ENCODE measurements around the gene TMEM108. TPM values are rescaled to one million over a fixed set of nuclear protein-coding genes. Genes with fewer than 3 reads are reported as not detected.

Gene TMEM108
- polyA plus RNA-seq, 1 donor, result 28.5 TPM

DNA sequence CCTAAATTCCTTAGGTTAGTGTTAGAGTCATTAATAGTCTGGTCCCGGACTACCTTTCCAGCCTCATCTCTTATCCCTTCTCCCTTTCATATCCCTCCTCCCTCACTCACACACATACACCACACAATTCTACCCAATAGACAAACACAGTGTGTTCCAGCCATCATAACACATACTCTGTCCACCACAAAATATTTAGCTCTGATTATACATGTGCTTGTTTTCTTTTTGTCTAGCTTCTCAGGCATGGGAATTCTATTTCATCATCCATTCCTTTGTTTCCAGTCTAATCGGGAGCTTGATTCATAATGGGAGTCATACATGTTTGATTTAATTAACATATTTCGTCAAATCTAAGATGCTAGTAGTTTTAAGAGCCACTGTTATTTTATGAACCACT is 199.8 kb downstream of the TMEM108 start:
- no peak for DNase-seq

DNA sequence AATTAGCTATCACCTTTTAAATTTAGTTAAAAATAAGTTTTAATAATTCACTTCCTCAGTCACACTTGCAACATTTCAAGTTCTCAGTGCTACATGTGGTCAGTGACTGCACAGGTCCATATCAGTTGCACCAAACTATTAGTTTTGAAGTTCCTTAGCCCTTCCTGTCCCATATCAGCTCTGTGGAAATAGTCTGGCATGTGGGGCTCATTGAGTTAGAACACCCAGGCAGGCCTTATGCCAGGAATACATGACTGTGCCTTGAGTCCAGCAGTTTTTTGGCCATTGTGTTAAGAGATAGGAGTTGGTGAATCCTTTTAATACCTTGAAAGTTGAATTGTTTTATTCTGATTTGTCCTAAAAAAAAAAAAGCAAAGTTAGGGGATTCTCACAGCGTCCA is 207.9 kb downstream of the TMEM108 start:
- DNase-seq, result no peak

DNA sequence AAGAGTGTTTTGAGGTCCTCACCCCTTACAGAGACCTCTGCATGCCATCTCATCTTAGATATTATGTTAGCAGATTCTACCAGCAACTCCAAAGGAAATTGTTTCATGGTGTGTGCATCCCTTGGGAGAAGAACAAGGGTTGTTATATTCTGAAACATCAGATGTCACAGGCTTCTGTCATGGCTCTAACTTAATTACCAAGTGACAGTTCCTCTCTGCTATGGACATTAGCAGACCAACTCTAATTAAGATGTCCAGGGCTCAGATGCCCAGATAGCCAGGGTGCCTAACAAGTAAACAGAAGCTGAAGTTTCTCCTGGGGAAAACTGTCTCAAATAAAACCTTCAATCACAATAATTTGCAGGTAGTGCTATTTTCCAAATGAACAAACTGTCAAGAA is 208.6 kb downstream of the TMEM108 start:
- no peak for DNase-seq

DNA sequence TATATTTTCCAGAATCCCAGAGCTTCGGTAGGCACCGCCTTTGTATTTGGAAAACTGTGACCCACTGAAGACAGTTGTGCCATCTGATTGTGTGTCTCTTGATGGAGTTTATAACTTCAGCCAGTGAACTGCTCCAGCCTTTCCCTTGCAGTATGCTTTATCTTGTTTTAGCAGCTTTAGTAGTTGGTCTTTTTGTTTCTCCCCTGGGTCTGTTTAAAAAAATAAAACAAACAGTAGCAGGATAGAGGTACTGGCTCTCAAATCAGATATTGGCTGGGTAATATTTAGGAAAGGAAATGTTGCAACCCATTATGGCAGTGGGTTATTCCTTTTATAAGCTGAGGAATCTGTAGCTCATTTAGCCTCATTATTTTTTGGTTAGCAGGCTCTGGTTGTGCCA is 210.2 kb downstream of the TMEM108 start:
- no peak for DNase-seq

DNA sequence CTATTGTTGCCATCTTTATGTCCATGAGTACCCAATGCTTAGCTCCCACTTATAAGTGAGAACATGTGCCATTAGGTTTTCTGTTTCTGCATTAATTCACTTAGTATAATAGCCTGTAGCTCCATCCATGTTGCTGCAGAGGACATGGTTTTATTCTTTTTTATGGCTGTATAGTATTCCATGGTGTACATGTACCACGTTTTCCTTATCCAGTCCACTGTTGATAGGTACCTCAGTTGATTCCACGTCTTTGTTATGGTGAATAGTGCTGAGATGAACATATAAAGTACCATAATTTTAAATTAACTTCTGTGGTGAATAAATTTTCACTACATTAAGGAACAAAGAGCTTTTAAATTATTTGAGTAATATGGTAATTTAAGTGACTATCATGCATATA is 211.3 kb downstream of the TMEM108 start:
- DNase-seq, result no peak

DNA sequence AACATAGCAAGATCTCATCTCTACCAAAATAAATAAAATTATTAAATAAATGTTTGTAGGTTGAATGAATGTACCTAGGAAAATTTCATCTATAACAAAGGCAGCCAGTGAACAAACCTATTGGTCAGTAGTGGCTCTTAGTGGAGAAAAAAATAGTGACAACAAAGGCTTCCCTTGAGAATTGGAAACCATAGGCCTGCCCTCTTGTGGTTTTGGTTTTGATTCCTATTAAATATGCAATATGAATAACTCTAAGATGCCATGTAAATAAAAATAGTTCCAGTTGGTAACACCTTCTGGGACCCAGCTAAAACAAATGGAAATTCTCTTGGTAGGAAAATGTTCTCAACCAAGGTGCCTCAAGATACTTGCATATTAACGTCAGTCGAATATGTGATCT is 216.0 kb downstream of the TMEM108 start:
- DNase-seq, result no peak

DNA sequence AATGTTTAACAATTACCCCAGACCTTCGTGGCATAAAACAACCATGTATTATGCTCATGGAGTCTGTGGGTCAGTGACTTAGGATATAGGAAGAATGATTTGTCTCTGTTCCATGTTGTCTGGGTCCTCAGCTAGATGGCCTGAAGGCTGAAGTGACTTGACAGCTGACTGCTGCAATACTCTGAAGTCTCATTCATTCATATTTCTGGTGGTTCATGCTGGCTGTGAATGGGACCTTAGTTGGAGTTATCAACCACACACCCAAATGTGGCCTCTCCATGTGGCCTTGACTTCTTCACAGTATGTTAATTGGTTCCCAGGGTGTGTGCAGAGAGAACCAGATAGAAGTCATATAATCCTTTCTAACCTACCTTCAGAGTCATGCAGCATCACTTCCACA is 216.5 kb downstream of the TMEM108 start:
- no peak for DNase-seq

DNA sequence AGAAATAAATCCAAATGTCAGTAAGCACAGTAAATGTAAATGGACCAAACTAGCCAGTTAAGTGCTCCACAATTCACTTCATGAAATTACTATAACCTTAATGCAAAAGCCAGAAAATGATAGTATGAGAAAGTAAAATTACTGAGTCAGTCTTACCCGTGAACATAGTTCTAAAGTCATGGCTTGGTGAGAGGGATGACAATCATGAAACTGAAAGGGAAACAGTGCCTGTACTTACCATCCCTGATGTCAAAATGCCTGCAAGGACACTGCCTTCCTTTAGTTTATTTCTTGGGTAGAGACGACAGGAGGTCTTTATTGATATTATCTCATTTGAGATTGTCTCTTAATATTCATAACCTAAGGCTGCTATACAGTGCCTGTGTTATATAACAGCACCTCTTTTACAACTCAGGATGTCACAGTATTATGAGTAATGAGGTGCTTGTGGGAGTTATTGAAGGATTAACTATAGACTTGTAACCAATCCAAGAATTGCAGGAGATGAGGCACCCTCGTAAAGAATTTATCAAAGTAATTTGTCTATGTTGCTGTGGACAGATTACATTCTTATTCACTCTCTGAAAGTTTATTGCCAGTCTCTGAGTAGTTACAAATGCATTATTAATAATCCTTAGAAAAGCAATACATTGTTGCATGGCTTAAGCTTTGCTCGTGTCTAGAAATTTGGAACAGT is 218.7 kb downstream of the TMEM108 start:
- DNase-seq, result no peak

DNA sequence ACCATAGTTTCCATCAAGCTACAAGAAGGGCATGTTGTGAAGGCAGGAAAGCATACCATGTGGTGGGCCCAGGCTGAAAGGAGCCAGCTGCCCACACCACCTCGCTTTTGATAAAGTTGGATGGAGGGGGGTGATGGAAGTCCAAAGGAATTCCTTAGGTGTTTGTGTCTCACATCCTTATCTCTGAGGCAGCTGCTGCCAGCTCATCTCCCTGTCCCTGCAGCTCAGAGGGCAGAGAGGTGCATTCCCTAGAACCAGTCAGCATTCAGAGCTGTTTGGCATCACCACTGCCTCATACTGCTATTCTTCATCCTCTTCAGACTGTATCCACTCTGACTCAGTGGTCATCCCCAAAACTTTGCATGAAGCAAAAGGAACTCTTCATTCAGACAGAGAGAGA is 220.2 kb downstream of the TMEM108 start:
- no peak for DNase-seq

DNA sequence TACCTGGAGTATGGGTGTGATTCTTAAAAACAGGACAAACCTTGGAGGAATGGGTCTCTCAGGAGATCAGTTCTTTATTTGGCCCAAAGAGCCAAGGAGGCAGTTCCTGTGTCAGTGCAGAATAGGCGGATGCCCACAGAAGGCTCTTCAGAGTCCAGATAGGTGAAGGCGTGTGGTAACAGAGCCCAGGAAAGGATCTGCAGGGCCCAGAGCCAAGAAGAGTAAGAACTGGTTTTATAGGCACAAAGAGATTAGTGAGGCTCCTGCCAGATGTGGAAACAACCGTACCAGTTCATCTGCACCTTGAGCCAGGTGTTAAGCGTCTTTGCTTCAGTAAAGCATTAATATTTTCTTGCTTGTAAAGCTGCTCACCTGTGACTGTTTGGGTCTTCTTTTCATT is 221.6 kb downstream of the TMEM108 start:
- DNase-seq, result no peak

DNA sequence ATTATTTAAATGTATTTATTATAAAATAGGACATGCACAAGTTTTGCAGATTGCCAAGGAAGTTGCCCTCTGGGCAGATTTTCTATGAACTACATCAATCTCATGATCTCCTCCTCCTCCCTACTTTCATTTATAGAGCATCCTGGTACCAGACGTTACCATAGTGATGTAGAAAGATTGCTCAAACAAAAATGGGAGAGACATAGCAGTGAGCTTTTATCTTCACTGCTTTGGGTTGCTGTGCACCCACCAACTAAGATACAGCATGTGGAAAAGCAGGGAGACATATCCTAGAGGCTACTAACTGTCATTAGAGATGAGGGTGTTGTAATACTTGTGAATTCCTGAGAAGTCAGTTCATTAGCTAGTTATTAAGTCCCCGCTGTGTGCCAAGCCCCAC is 224.1 kb downstream of the TMEM108 start:
- DNase-seq, result no peak

DNA sequence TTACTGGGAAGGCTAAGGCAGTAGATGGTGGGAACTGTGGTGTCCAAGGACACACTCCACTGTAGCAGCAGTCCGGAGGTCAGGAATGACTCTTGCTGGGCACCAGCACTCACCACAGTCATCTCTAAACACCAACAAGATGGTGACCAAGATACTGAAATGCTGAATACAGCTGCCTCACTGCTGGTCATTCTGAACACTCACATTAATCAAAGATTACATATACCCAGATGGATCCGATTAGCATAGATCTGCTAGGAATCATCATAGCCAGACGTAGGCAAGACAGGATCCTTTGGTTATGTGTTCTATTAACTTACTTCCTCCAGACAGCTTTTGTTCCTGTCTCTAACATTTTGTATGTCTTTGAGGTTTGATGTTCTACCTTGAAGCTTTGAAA is 226.7 kb downstream of the TMEM108 start:
- DNase-seq, result no peak

DNA sequence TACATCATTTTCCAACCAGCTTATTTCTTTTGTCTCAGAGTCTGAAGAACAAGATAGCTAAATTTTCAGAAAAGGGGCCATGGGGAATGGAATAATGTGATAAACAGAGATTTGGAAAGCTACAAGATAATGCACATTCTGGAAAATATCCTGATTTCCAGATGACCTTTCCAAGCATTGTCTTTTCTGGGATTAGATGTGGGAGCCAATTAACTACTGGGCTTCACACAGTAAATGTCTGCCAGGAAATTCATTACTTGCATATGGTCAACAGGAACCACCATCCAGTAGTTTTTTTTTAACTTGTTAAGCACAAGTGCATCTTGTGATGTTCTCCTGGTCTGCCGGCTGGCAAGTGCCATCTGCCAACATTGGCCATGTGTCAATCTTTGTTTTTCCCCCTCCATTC is 230.5 kb downstream of the TMEM108 start:
- DNase-seq, result peak; percentile 72

DNA sequence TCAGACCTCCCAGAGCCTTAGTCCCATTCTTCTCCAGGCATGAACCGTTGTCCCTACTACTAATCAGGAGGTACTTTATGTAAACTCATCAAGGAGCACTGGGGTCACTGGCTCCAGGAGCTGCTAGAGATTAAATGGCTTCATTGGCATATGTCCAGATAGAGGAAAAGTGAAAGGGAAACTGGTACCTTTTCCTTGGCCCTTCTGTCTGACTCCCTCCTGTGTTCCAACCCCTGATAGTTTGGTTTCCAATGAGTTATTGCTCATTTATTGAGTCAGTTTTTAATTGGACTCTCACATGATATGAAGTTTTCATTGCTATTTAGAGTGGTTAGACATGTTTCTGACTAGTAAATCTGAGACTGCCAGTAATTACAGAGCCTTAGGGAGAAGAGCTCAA is 231.2 kb downstream of the TMEM108 start:
- no peak for DNase-seq

DNA sequence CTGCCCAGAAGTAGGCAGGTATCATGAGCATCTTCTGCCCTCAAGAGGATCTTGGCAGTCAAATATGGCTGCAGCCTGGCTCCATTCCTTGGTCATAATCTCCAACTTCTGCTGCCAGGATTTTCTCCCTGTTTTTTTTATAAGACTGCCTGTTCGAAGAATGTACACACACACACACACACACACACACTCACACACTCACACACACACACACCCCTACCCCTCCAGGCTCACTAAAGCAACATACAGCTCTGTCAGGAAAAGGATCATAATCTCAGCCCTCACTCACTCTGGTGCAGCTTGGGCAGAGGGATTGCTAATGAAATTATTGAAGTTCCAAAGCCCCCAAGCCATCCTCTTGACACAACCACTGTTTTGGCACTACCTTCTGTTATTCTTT is 232.4 kb downstream of the TMEM108 start:
- no peak for DNase-seq

DNA sequence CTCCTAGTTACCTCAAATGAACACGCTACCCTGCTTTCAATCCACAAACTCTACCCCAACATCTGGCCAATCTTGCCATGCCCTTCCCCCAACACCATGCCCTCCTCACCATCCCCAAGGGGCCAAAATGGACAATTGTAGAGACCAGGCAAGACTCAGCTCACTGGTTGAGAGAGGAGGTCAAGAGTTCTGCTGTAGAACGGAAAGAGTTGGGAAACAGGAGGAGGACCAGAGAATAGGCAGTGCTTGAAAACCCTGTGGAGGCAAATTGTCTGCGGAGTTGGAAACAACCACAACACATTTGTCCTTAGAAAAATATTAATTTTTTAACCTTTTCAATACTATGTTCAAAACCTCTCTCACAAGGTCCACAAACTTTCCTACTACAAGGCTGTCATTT is 232.9 kb downstream of the TMEM108 start:
- DNase-seq, result no peak

DNA sequence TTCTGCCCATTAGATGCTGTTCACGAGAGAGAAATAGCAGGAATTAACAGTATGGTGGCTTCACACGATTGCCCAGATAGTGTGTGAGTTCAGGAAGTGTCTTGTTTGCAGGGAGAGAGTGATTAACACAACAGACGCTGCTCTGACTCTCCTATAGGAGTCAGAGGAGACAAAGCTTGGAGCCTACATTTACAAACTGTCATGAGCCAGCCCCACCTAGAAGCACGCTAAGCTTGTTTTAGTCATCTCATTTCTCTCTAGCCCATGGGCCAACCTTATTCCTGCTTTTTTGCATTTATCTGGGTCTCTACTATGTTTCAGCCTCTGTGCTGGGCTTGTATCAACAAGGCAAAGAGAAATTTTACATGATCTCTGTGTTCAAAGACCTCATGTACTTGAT is 233.3 kb downstream of the TMEM108 start:
- no peak for DNase-seq

DNA sequence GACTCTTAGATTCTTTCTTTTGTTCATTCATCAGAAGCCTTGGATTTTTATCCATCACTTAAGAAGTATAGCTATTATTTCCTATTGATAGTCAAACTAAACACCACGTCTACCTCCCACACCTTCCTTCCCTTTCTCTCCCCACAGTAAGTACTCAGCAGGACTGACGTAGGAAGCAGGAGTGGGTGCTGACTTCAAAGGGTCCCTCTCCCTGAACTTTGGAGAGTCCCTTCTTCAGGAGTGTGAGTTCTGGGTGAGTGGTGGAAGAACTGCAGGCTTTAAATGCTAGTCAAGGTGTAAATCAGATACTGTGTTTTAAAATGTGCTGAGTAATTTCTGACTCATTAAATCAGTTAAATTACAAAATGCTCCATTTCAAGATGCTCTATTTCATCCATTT is 235.2 kb downstream of the TMEM108 start:
- no peak for DNase-seq

DNA sequence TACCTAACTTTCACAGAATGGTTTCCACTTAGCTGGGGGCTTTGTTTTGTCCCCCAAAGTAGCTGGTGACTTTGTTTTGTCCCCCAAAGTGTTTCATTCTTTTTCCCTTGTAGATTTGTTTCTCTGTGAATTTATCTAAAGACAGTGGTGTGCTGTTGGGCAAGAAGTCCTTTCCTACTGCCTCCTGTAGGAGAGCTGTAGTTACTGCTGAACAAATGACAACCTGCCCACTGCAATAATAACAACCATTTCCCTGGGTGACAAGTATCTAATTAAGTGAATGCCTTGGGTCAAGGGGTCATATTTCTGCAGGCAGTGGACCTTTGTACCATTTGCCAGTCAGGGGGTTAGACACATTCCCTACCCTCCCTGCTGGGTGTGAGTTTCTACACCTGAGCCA is 236.3 kb downstream of the TMEM108 start:
- no peak for DNase-seq

DNA sequence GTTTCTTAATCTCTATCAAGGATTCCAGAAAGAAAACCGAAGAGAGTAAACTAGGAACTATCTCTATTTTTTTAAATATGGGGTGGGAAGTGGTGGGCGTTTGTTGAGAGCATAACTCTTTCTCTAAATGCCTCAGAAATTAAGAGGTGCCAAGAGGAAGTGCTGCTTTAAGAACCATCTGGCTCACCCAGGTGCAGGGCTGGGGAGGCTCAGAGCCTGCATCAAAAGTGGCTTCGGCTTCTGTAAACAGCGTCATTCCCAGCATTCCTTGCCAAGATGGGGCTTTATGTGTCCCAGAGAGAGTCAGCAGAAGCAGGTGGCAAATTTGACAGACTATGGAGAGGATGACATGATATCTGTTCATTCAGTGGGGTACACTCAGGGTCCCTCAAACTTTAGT is 238.4 kb downstream of the TMEM108 start:
- DNase-seq, result no peak

DNA sequence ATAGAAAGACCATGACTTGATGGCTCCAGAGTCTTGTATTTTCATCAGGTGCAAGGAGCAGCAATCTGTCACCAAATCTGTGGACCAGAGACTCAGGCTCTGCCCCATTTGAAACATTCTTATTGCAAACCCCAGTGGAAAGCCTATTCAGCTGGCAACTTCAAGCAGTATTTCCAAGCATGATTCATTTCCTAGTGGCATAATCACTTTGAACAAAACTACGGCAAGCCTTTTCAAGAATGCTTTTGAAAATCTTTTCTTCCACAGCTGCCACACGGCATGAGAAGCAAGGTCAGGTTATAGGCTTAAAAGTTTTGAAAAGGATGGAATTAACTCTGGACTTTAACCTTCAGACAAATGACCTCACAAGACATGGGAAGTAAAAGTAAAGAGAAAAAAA is 239.6 kb downstream of the TMEM108 start:
- DNase-seq, result no peak

DNA sequence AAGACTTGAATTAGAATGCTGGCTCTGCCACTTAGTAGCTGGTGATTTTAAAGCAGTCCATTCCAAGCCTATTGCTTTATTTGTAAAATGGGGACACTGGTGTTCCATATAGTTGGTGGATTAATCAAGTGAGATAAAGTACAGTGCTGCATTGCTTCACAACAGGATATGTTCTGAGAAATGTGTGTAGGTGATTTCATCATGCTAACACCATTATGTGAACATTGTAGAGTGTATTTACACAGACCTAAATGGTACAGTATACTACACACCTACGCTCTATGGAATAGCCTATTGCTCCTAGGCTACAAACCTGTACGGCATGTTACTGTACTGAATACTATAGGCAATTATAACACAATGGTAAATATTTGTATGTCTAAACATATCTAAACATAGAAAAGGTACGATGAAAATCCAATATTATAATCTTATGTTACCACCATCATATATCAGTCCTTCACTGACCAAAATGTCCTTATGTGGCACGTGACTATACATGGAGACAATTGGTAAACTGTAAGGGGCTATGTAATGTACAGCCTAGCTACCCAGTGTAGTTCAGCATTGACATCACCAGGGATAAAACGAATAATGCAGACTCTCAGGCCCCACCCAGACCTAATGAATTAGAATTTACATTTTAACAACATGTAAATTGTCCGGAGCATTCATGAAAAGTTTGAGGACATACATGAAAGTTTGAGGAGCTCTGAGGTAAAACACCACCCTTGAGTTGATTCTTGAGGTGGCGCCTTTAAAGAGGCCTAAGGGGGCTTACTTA is 240.3 kb downstream of the TMEM108 start:
- no peak for DNase-seq

DNA sequence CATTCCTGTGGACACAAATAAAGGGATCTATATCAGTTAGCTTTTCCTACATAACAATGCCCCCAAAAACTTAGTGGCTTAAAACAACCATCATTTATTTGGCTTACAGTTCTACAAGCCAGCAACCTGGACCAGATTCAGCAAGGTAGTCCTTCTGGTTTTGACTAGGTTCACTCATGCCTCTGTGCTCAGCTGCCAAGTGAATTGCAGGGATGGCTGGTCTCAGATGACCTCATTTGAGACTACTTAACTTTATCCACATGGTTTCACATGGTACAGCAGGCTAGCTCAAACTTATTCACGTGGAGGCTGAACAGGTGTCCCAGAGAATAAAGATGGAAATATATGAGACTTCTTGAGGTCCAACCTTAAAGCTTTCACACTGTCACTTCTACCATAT is 242.4 kb downstream of the TMEM108 start:
- no peak for DNase-seq

DNA sequence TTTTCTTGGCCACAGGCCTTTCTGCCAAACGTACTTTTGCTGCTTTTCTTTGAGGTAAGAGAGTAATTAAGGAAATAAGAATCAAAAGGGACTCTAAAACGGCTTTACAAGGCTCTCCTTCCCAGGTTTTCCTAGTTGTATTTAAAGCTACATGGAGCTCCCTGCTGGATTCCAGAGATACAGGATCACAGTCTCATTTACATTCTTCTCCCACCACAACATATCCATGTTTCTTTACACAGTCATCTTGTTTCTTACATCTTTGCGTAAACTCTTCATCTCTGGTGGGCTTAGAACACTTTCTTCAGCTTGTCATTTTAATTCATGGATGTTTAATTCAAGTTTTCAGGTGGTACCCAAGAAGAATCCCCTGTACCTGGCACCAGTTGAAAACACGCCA is 244.0 kb downstream of the TMEM108 start:
- no peak for DNase-seq

Measured in hindlimb muscle (tissue), 1 donor.